ENCODE data around the gene TACR3.
A peak's percentile ranks its signal among the peaks of the same experiment; 100 is the strongest.
"Not testable (repeated sequence)": the region's sequence is repeated elsewhere in the genome, so short reads cannot be mapped to it uniquely, and the experiment has no call there.

TACR3 gene, protein sequence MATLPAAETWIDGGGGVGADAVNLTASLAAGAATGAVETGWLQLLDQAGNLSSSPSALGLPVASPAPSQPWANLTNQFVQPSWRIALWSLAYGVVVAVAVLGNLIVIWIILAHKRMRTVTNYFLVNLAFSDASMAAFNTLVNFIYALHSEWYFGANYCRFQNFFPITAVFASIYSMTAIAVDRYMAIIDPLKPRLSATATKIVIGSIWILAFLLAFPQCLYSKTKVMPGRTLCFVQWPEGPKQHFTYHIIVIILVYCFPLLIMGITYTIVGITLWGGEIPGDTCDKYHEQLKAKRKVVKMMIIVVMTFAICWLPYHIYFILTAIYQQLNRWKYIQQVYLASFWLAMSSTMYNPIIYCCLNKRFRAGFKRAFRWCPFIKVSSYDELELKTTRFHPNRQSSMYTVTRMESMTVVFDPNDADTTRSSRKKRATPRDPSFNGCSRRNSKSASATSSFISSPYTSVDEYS

DNA sequence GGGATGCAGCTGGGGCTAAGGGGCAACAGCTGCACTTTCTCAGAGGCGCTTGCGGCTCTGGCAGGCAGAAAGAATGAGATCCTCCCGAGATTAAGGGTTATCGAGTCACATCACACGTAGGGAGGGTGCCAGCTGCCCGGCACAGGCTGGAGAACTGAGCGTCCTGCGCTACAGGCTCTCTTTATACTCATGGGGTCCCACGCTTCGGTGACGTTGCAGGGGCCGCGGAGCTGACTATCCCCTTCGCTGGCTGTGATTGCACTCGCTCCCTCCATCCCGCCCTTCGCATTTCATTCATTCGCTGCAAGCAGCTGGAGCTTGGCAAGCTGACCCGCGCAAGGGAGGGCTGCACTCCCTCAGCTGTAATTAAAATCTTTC lies at the start of gene TACR3:
Gene TACR3 (minus strand): TSS at position 156 of the 378 bp plus-strand sequence. CDS start 310 bp downstream, outside the sequence.
- FAIRE-seq = no peak
- no peak for DNase-seq (ENCODE audit: low spot score)

DNA sequence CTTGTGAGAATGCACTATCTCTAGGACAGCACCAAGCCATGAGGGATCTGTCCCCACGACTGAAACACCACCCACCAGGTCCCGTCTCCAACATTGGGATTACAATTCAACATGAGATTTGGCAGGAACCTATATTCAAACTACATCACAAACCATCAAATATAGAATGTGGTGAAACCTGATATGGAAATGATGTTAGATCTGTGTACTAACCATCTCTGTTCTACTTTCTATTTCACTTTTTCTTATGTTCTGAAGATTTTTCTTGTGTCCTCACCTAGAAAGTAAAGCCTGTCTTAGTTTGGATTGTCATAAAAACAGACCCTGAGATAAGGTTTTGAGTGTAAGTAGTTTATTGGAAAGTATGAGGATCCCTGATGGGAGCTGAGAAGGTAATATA lies 37.8 kb upstream of the TACR3 start:
- FAIRE-seq (no peak), DNase-seq (ENCODE audit: low spot score) (no peak)

DNA sequence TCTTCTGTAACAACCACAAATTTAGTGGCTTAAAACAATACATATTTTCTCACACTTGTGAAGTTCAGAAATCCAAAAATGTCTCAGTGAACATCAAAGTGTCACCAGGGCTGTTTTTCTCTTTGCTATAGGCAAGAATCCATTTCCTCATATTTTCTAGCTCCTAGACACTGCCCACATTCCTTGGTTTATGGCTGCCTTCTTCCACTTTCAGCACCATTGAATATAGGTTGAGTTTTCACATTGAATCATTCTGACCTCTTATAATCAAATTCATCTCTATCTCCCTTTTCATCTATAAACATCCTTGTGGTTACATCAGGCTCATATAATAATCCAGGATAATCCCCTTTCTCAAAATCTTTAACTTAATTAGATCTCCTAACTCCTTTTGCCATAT lies 37.0 kb upstream of the TACR3 start:
- FAIRE-seq (no peak), DNase-seq (ENCODE audit: low spot score) (no peak)

DNA sequence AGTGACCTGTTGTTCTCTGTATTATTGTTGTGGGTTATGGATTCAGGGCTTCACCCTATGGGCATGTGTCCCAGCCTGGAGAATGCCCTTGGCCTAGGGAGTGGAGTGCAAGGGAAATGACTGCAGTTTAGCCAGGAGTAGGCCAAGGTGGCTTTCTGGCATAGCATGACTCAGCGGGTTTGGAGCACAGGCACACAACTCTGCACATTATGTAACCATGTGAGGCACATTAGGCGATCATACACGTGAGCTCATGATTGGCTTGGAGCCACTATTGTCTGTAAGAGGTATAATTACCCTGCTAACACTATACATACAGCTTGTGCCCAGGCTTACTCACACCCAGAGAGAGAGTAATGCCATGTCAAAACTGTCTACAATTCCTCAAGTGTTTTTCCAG lies 35.1 kb upstream of the TACR3 start:
- no peak for FAIRE-seq
- peak; percentile 31 for DNase-seq (ENCODE audit: low spot score)

DNA sequence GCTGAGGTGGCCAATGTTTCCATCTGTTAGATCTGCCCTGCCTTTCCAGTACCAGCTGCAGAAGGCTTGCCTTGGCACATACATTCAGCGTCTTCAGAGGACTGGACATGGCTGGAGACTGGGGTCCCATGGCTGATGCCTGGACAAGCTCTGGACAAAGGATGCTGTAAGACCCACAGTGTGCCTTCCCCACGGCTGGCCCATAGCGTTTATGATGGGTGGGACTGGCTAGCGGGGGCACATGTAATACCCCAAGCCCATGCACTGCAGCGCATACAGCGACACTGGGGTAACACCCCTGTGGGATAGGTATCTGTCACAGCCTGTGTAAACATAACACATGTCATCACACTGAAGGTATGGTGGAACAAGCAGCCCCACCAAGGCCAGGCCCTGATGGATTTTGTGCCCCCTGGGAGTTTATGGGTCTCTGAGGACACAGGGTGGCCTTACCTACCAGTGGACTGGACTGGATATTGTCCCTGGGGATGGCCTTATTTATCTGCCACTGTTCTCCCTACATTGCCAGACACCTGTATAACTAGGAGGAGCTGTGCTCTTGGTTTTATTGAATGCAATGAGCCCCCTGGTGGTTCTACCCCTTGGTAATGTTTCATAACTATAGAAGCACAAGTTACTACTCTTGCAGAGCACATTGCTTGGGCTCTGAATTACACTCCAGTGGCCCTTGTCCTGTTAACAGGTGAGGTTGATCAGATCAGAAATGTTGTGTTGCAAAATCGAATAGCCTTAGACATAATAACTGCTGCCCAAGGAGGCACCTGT lies 34.3 kb upstream of the TACR3 start:
- FAIRE-seq (no peak), DNase-seq (ENCODE audit: low spot score) (no peak)

DNA sequence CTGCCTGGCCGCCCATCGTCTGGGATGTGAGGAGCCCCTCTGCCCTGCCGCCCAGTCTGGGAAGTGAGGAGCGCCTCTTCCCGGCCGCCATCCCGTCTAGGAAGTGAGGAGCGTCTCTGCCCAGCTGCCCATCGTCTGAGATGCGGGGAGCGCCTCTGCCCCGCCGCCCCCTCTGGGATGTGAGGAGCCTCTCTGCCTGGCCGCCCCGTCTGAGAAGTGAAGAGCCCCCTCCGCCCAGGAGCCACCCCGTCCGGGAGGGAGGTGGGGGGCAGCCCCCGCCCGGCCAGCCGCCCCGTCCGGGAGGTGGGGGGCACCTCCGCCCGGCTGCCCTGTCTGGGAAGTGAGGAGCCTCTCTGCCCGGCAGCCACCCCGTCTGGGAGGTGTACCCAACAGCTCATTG lies 3.4 kb upstream of the TACR3 start:
- not testable (repeated sequence) for FAIRE-seq; DNase-seq (ENCODE audit: low spot score)

DNA sequence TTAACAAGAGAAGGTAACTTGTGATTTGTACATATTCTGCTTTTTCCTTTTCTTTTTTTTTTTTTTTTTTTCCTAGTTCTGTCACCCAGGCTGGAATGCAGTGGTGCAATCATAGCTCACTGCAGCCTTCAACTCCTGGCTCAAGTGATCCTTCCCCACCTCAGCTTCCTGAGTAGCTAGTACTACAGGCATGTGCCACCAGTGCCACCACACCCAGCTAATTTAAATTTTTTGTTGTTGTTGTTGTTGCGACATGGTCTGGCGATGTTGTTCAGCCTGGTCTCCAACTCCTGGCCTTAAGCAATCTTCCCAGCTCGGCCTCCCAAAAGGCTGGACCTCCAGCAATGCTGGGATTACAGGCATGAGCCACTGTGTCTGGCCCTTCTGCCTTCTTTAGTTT lies 1.5 kb upstream of the TACR3 start:
- no peak for DNase-seq (ENCODE audit: low spot score)
- FAIRE-seq = no peak

DNA sequence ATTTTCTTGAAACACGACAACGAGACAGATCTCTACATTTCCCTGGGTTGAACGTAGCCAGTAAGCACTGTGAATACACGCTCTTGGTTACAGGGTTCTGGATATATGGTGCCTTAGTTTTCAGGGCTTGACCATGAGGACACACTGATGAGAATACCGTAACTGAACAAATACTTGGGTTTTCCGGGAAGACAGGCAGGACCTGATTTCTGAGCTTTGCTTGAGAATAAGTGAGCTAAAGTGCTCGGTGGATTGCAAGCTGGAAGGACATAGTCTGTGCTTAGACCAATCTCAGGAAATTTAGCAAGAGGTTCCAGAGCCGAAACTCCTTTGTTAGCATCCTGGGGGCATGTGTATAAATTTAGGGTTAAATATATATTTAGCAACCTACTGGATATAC lies 876 bp upstream of the TACR3 start:
- no peak for DNase-seq (ENCODE audit: low spot score)
- no peak for FAIRE-seq

DNA sequence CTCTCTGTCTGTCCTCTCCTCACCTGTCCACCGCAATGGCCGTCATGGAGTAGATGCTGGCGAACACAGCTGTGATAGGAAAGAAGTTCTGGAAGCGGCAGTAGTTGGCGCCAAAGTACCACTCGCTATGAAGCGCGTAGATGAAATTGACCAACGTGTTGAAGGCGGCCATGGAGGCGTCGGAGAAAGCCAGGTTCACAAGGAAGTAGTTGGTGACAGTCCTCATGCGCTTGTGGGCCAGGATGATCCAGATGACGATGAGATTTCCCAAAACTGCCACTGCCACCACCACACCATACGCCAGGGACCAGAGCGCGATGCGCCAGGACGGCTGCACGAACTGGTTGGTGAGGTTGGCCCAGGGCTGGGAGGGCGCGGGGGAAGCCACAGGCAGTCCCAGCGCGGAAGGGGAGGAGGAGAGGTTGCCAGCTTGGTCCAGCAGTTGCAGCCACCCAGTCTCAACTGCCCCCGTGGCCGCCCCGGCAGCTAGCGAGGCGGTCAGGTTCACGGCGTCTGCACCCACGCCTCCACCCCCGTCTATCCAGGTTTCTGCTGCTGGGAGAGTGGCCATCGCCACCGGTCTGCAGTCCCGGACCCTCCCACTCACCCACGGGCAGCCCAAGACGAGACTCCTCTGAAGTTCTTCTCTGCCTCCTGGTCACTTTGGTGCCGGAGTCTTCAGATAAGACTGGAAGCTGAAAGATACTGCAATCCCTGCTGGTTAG lies 518 bp downstream of the TACR3 start:
- FAIRE-seq = no peak
- DNase-seq (ENCODE audit: low spot score) = no peak

DNA sequence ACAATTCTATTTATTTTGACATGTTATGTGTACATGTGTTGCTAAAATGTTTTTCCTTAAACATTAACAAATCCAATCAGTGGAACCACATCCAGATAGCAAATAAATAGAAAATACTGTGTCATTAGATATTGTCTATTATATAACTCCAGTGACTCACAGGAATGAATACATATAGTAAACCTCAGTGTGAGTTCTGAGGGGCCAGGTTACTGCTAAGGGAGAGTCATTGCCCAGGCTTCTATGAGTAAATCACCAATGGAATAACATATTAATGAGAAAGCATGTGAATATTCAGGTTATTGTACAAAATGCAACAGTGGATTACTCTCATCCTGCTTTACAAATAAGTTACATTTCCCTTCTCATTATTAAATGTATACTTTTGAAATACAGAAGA lies 27.2 kb downstream of the TACR3 start:
- DNase-seq (ENCODE audit: low spot score) = no peak
- FAIRE-seq = no peak

DNA sequence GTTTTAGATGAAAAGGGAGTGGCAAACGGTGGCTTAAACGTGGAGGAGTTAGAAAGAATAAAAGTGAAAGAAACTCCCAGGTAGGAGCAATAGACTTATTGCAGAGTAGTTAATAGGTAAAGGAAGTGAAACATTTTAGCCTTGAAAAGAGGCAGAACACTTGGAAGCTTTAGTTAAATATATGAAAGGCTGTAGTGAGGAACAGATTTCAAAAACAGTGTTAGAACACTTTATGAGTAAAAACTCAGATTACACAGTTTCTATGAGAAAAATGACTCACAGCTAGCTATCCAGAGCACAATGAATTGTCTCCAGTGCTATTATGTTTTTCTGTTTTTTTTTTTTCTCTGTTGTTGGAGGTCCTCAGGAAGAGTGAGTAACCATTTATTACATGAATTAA lies 45.8 kb downstream of the TACR3 start:
- no peak for DNase-seq (ENCODE audit: low spot score)
- FAIRE-seq = no peak

DNA sequence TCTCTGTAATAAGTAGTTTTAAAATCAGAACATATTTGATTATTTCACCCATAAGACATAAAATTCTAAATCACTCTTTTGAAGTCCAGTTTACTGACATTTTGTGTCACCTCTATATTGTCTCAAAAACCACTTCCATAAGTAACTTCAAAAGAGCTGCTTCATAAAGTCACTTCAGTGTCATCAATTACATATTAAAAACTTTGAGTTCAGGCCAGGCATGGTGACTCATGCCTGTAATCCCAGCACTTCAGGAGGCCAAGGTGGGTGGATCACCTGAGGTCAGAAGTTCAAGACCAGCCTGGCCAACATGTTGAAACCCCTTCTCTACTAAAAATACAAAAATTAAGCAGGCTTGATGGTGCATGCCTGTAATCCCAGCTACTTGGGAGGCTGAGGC lies 53.0 kb downstream of the TACR3 start:
- FAIRE-seq; DNase-seq (ENCODE audit: low spot score): not testable (repeated sequence)

DNA sequence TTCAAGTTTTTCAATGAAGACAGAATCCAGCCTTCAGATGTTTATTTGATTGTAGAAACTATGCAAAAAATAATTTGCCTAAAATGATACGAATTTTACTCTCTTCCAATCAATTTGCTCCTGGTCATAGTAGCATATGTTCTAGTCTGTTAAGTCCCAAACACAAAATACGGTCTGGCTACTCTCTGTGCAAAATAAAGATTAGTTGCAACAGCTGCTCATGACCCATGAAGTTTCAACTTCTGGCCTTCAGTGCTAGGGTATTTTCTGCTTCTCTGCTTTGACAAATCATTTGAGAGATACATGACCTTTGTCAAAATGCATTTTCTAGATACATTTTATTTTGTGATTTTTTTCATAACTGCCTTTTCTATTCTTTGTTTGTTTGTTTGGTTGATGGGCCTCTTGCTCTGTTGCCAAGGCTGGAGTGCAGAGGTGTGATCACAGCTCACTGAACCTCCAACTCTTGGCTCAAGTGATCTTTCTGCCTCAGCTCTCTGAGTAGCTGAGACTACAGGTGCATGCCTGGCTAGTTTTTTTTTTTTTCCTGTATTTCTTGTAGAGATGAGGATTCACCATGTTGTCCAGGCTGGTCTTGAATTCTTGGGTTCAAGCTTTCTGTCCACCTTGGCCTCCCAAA lies 55.2 kb downstream of the TACR3 start:
- DNase-seq (ENCODE audit: low spot score) = no peak
- FAIRE-seq = no peak

DNA sequence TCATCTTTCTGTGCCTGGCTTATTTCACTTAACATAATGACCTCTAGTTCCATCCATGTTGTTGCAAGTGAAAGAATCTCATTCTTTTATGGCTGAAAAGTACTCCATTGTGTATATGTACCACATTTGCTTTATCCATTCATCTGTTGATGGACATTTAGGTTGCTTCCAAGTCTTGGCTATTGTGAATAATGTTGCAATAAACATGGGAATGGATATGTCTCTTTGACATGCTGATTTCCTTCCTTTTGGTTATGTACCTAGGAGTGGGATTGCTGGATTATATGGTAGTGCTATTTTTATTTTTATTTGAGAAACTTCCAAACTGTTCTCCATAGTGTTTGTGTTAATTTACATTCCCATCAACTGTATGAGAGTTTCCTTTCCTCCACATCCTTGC lies 71.2 kb downstream of the TACR3 start:
- DNase-seq (ENCODE audit: low spot score) (no peak), FAIRE-seq (no peak)

DNA sequence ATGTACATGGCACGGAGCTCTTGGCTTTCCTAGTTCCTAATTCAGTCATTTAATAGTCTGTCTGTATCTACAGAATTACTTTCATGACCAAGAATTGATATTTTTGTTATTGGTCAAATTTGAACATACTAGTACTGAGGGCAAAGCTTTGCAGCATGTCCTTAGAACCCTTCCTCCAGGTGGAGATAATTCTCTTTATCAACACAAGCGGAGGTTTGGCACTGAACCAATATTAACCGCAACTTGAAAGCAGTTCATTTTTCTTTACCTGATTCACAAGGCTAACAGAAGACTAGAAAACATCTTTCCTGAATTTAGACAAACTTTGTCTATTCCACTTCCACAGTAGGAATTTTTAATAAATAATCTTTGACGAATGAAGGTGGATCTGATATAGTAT lies 73.8 kb downstream of the TACR3 start:
- FAIRE-seq (no peak), DNase-seq (ENCODE audit: low spot score) (no peak)

DNA sequence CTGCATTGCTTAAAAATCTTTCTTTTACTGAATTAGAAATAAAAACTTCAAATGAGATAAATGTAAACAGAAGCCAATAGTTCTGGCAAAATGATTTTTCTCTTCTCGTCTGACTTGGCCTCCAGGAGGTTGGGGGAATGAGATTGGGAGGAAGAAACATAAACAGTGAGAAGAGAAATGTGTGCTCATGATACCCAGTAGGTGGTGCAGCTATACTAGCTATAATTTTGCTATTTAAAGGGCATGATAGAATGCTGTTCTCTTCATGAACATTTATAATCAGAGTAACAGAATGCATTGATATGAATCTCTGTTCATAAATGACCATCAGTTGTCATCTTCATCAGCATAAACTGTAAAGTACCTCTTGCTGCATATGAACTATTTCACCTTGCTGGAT lies 85.5 kb downstream of the TACR3 start:
- FAIRE-seq (no peak), DNase-seq (ENCODE audit: low spot score) (no peak)

DNA sequence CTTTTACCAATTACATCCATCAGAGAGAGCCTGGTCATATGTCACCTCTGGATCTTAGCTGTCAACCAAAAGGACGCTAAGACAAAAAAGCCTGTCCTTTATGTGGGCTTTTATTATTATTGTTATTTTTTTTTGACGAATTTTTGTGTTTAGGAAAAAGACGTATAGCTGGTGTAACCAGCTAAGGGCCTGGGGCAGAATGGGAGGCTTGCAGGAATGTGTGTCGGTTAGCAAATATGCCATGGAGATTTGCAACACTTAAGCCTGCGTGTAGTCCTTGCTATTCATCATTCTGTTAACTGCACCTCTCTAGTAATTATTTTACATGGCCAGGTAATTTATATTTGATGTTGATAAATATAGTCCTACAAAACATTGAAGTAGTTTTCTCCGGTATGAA lies 93.5 kb downstream of the TACR3 start:
- no peak for FAIRE-seq
- DNase-seq (ENCODE audit: low spot score) = no peak

DNA sequence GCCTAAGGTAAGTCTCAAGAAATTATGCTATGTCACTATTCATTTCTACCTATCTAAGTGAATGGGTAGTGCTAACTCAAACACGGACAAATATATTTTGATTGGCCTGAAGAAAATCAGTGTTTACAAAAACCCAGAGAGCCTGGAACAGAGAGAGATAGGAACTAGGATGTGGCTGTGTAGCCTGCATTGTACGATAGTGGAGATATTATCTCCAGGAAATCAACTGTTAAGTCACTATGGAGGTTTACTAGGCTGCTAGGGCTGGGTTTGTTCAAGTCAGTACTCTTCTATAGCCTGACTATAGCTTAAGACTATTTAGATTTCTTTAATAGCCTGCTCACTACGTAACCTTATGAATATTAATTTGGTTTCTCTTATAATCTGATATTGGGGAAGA lies 127.9 kb downstream of the TACR3 start:
- FAIRE-seq (no peak), DNase-seq (ENCODE audit: low spot score) (no peak)

DNA sequence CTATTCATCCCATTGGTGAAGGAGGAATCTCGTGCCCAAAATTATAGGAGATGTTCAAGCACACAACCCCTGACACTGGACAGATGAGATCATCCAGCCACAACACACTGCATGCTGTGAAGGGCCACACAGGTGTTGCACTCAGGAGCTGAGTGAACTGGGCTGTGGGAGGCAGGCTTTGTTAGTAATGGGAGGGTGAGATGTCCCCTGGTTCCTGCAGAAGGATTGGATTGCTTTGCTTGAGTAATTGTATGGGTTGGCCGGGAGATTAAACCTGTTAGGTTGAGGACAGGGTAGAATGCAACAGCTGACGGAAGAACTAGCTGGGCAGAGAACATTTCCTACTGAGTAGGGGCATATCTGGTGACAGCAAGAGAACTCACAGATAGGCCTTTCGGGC lies 152.2 kb downstream of the TACR3 start:
- DNase-seq (ENCODE audit: low spot score) = no peak
- no peak for FAIRE-seq

DNA sequence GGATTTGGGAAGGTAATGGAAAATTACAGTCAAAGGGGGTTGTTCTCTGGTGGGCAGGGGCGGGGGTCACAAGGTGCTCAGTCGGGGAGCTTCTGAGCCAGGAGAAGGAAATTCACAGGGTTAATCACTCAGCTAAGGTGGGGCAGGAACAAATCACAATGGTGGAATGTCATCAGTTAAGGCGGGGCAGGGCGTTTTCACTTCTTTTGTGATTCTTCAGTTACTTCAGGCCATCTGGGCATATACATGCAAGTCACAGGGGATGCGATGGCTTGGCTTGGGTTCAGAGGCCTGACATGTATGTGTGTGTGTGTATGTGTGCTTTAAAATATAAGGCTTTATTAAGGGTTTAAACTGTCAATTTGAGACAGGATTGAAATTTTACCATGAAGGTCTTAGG lies 160.6 kb downstream of the TACR3 start:
- DNase-seq (ENCODE audit: low spot score); FAIRE-seq: not testable (repeated sequence)

All from RCC 7860 (cell line).